H1 (cell line): ENCODE data around the gene FOXO6.

Experiments
- EZH2 ChIP-seq: fragments of 200-600 bp; sonication (generic); IDR thresholded peaks from 2 replicates; pipeline ENCODE4 v1.7.1; 2012; ENCODE audit warnings: low read depth, mild to moderate bottlenecking, moderate library complexity, low read length, inconsistent platforms; ENCODE audit not compliant: severe bottlenecking
- JUND ChIP-seq: IDR thresholded peaks from 2 replicates; pipeline ENCODE4 v1.6.1; 2011; ENCODE audit warnings: mild to moderate bottlenecking, improper control_type of control experiment, low read length
- MAFK ChIP-seq: IDR thresholded peaks from 2 replicates; pipeline ENCODE4 v1.6.1; 2012; ENCODE audit warnings: low read depth, mild to moderate bottlenecking, improper control_type of control experiment, low read length
- RFX5 ChIP-seq: IDR thresholded peaks from 2 replicates; pipeline ENCODE4 v1.6.1; 2011; ENCODE audit warnings: low read depth, low read length, improper control_type of control experiment, borderline replicate concordance
- TAF1 ChIP-seq: IDR thresholded peaks from 2 replicates; pipeline ENCODE4 v1.6.1; 2011; ENCODE audit warnings: mild to moderate bottlenecking, low read depth, low read length
- TF ChIP-seq, protein P1 (sequence below), 3 experiments: IDR thresholded peaks; 1 replicate in 2 of 3; 2 replicates in 1 of 3; pipeline versions ENCODE4 v1.5.1 to v1.6.1; 2011; ENCODE audit warnings: low read length in 3 of 3, mild to moderate bottlenecking in 3 of 3, inconsistent platforms in 2 of 3, low read depth in 1 of 3, moderate library complexity in 1 of 3; ENCODE audit not compliant: insufficient read depth in 1 of 3; ENCODE audit errors: control extremely low read depth in 1 of 3

DNA sequence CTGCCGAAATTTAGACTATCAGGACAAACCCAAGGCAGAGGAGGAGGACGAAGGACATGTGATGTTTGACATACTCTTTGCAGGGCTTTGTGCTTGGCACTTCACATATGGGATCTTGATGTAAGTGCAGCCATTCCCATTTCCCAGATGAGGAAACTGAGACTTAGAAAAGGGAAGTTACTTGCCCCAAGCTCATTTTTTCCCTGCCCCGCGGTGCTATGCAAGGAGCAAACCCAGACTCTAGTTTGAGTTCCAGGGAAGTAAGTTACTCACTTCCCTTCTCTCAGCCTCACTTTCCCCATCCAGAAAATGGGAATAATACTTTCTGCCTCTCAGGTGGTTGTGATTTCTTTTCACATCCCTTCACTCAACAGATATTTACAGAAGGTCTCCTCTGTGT is 4.5 kb upstream of the FOXO6 start:
- TF ChIP-seq JUND, result no peak
- no peak for TF ChIP-seq MAFK
- TF ChIP-seq TAF1, result no peak
- no peak for TF ChIP-seq EZH2
- no peak for TF ChIP-seq RFX5
- TF ChIP-seq, protein P1, sequence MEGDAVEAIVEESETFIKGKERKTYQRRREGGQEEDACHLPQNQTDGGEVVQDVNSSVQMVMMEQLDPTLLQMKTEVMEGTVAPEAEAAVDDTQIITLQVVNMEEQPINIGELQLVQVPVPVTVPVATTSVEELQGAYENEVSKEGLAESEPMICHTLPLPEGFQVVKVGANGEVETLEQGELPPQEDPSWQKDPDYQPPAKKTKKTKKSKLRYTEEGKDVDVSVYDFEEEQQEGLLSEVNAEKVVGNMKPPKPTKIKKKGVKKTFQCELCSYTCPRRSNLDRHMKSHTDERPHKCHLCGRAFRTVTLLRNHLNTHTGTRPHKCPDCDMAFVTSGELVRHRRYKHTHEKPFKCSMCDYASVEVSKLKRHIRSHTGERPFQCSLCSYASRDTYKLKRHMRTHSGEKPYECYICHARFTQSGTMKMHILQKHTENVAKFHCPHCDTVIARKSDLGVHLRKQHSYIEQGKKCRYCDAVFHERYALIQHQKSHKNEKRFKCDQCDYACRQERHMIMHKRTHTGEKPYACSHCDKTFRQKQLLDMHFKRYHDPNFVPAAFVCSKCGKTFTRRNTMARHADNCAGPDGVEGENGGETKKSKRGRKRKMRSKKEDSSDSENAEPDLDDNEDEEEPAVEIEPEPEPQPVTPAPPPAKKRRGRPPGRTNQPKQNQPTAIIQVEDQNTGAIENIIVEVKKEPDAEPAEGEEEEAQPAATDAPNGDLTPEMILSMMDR (IDR thresholded peaks at IDR 0.05; ENCODE audit: control extremely low read depth in 1 of 3, insufficient read depth in 1 of 3, low read depth in 1 of 3, low read length in 3 of 3), result no peak
